Colonic mucosa (tissue), 4 donors: Measurements from ENCODE around the gene ABCC10. TPM values are rescaled to one million over a fixed set of nuclear protein-coding genes. Genes with fewer than 3 reads are reported as not detected.

Experiments
- DNase-seq: peaks from one replicate; pipeline ENCODE4 v3.0.0-alpha.2; 2020
- H3K27ac ChIP-seq: fragments of 200-600 bp; one replicate; pipeline ENCODE4 v1.8.0; 2021
- H3K27me3 ChIP-seq: fragments of 200-600 bp; one replicate; pipeline ENCODE4 v1.8.0; 2021
- H3K36me3 ChIP-seq: fragments of 200-600 bp; one replicate; pipeline ENCODE4 v1.8.0; 2021
- H3K4me1 ChIP-seq: fragments of 200-600 bp; one replicate; pipeline ENCODE4 v1.8.0; 2021; ENCODE audit warnings: mild to moderate bottlenecking
- H3K4me3 ChIP-seq: fragments of 200-600 bp; one replicate; pipeline ENCODE4 v1.8.0; 2021
- H3K9ac ChIP-seq, 2 donors: one replicate each; pipeline ENCODE4 v1.7.0; 2013; ENCODE audit warnings: control low read depth in 2 of 2, low read depth in 2 of 2, low read length in 2 of 2
- H3K9me3 ChIP-seq: fragments of 200-600 bp; one replicate; pipeline ENCODE4 v1.8.0; 2021
- CTCF ChIP-seq: fragments of 200-600 bp; IDR thresholded peaks from one replicate; pipeline ENCODE4 v1.8.0; 2022; ENCODE audit warnings: antibody characterized with exemption, mild to moderate bottlenecking
- intact Hi-C: fragments of 100-400 bp; cut with DNase I; formaldehyde crosslinking; loops from one replicate; pipeline ENCODE4 v1.14.1; 2022
- total RNA-seq, 2 donors: library from RNA; stranded (reverse); fragmentation: NEBNext Ultra II Directional in 1 of 2; extraction: Animal tissue kit (Norgen Biotek cat#: 25700) in 1 of 2; gene quantifications; one replicate each; pipeline ENCODE4 v1.2.1, GENCODE V29; 2021
- donor health status: healthy.
- donor health status: DM: no; HTN: no; CAD: no.
- donor health status: DM: no; HTN: no; CAD: no.

The ABCC10 gene
- total RNA-seq, 2 donors from 2014 or later, result 22.9 to 33.9 TPM

- TF ChIP-seq CTCF, result no peak
- Histone ChIP-seq H3K4me3 (no peak overlapping the region), H3K27ac (no peak overlapping the region), H3K36me3 (no peaks in the 10 kb centered on the region), H3K9me3 (no peaks in the 10 kb centered on the region), H3K4me1 (peaks cover under 1% of the 10 kb centered on the region), H3K9ac (no peak overlapping the region), H3K27me3 (peaks cover 6% of the 10 kb centered on the region)
- DNase-seq, result no peak
- intact Hi-C loops, result no loop called here
These were observed 23.4 kb downstream of the ABCC10 start for GRCh38 chr6:43450699-43451131.

- H3K27me3 ChIP-seq, result peaks cover 12% of the 10 kb centered on the region
- no peak for TF ChIP-seq CTCF
- intact Hi-C loops, result no loop called here
- H3K4me3 ChIP-seq, result no peak overlapping the region
- H3K4me1 ChIP-seq, result peaks cover 5% of the 10 kb centered on the region
- no peak overlapping the region for H3K27ac ChIP-seq
- no peak for DNase-seq
- no peaks in the 10 kb centered on the region for H3K36me3 ChIP-seq
- H3K9me3 ChIP-seq, result no peaks in the 10 kb centered on the region
- H3K9ac ChIP-seq, result no peak overlapping the region
These were observed 24.0 kb downstream of the ABCC10 start for GRCh38 chr6:43451348-43451747.

- intact Hi-C loops, result no loop called here
- H3K4me1 ChIP-seq, result peaks cover 5% of the 10 kb centered on the region
- H3K9ac ChIP-seq, result no peak overlapping the region
- no peak overlapping the region for H3K4me3 ChIP-seq
- DNase-seq, result no peak
- no peak for TF ChIP-seq CTCF
- H3K27me3 ChIP-seq, result peaks cover 13% of the 10 kb centered on the region
- H3K9me3 ChIP-seq, result no peaks in the 10 kb centered on the region
- H3K27ac ChIP-seq, result no peak overlapping the region
- no peaks in the 10 kb centered on the region for H3K36me3 ChIP-seq
These were observed 24.6 kb downstream of the ABCC10 start for GRCh38 chr6:43451939-43452338.

GRCh38 chr6:43452896-43453295 is 25.6 kb downstream of the ABCC10 start:
- H3K9ac ChIP-seq, result no peak overlapping the region
- no peak overlapping the region for H3K27ac ChIP-seq
- DNase-seq, result no peak
- H3K4me3 ChIP-seq, result no peak overlapping the region
- H3K4me1 ChIP-seq, result peaks cover 5% of the 10 kb centered on the region
- H3K27me3 ChIP-seq, result peaks cover 13% of the 10 kb centered on the region
- H3K9me3 ChIP-seq, result no peaks in the 10 kb centered on the region
- intact Hi-C loops, result no loop called here
- TF ChIP-seq CTCF, result no peak
- H3K36me3 ChIP-seq, result no peaks in the 10 kb centered on the region

- H3K27me3 ChIP-seq, result peaks cover 13% of the 10 kb centered on the region
- DNase-seq, result no peak
- H3K36me3 ChIP-seq, result no peaks in the 10 kb centered on the region
- no peaks in the 10 kb centered on the region for H3K9me3 ChIP-seq
- H3K27ac ChIP-seq, result no peak overlapping the region
- intact Hi-C loops, result loop anchor here (2.0 kb wide), 1 partner anchor 53 kb away; no protein-coding TSS in a partner anchor
- no peak for TF ChIP-seq CTCF
- no peak overlapping the region for H3K9ac ChIP-seq
- H3K4me1 ChIP-seq, result peaks cover 5% of the 10 kb centered on the region
- no peak overlapping the region for H3K4me3 ChIP-seq
These were observed 26.5 kb downstream of the ABCC10 start for GRCh38 chr6:43453831-43454230.
